Epidermal melanocyte (primary cell): ENCODE results near the gene FOXP2.
"Not testable (repeated sequence)": the region's sequence is repeated elsewhere in the genome, so short reads cannot be mapped to it uniquely, and the experiment has no call there.

Experiments
- DNase-seq: peaks from one replicate; pipeline ENCODE4 v3.0.0; 2011; ENCODE audit warnings: low spot score; ENCODE audit not compliant: insufficient read length

FOXP2 gene

DNA sequence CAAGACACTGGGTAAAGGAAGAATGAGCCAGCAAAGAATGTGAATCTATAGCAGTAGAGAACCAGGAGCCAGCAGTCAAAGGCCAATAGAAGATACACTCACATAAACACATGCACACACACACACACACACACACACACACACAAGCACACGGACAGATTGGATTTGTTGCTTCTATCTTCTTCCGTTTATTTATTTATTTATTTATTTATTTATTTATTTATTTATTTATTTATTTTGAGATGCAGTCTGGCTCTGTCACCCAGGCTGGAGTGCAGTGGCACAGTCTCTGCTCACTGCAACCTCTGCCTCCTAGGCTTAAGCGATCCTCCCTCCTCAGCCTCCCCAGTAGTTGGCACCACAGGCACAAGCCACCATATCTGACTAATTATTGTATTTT, 166.3 kb downstream of the FOXP2 start:
- not testable (repeated sequence) for DNase-seq

DNA sequence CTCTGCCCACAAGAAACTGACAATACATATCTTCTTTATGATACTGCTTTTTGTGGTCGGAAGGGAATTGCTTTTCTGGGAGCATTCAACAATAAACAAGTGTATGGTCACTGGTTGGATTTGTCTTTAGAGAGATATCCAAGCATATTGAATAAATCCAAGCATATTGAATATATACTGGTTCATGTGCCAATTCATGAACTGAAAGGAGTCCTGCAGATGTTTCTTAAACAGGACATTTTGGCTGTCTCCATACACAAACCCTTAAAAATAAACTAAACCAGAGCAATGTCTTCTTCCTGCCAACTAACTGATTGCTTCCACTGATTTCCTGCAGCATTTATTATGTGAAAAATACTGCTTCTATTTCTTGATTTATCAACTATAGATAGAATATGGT, 173.9 kb downstream of the FOXP2 start:
- no peak for DNase-seq

DNA sequence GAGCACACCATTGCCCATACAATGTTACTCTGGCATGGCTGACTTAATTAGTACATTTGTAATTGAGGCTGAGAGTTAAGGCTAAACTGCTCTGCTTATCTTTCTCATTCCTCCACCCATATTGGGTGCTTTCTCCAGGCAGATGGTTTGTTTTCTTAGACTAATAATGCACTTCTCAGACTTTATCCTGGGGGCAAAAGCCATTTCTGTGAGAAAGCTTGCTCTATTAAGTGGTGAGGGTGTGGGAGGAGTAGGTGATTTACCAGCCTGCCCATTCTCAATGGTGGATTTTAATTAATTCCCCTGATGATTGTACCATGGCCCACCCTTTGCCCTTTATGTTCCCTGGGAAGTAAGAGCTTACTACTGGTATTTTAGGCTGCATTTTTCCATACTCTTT, 174.8 kb downstream of the FOXP2 start:
- no peak for DNase-seq

DNA sequence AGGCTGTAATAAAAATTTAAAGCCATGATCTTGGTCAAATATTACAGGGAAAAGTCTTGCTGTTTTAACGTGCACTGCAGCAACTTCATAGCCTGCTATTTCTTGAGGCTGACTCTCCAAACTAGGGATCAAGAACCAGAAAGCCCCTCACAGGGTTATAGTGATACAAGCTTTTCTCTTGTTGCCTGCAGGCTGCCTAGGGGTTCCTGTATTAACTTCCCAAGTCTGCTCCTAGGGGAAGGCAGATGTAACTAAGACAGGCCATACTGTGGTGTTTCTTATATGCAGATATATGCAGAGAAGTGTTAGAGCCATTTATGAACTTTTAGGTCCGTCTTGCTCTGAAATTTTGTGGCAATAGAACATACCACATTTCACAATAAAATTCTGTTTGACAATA, 175.7 kb downstream of the FOXP2 start:
- DNase-seq: no peak

DNA sequence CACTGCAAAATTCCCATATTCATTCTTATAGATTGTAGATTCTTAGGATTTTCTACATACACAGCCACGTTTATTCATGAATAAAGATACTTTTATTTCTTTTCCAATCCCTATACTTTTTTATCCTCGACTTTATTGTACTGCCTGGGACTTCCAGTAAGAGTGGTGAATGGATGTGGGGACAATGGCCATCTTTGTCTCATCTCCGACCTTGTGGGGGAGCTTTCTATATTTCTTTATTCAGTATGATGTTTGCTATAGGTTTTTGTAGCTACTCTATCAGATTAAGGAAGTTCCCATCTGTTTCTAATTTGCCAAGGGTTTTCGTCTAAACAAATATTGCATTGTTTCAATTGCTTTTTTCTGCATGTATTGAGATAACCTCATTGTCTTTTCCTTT, 184.3 kb downstream of the FOXP2 start:
- no peak for DNase-seq

DNA sequence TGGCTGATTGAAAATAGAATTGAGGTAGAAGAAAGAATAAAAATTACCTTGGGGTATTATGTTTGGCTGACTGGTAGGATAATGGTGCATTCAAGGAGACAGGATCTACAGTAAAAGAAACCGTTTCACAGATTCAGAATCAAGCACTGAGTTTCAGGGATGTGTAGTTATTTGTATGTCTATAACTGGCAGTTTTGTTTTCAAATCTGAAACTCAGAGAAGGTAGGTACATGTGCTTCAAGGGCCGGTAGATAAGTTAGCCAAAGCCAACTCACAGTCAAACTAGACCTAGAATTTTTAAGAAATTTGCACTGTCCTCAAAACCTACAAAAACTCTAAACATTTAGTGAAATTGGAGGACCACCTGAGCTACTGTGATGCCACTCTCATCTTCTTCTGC, 191.5 kb downstream of the FOXP2 start:
- DNase-seq: no peak

DNA sequence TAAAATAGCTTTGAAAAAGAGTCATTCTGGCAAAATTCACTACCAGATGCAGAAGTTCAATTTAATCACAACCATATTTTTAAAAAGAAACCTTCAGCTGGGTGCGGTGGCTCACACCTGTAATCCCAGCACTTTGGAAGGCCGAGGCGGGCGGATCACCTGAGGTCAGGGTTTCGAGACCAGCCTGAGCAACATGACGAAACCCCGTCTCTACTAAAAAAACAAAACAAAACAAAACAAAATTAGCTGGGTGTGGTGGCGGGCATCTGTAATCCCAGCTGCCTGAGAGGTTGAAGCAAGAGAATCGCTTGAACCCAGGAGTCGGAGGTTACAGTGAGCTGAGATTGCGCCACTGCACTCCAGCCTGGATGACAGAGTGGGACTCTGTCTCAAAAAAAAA, 194.2 kb downstream of the FOXP2 start:
- DNase-seq: not testable (repeated sequence)

DNA sequence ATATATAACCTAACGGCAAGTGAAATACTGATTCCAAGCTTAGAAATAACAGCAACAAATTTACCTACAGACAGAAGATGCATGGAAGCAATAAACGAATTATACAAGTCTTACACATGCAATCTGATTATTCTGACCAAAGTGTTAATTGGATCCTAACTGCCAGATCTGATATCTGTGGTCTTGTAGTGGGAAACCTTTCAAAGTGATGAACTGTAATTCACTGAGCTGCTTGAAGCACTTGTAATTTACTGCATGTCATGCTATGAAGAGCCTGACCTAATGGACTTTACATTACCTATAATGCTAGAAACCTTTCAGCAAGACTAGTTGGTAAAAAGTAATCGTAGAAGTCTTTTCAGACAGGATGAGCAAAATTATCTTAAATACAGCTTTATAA, 205.6 kb downstream of the FOXP2 start:
- DNase-seq: no peak

DNA sequence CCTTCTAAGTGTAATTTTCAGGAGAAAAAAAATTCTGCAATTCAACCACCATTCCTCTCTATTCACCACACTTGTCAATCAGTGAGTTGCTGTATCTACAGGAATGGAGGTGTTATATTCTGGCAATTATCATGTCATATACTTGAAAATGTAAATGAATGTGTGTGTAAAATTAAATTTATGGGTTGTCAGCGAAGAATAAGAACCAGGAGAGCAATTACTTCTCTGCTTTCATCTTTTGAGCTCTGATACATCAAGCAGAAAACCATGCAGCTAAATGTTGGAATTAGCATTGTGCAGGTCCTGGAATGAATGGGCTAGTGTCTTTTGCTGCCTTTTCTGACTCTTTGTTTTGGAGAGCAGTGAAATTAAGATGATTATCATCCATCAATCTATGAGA, 207.6 kb downstream of the FOXP2 start:
- no peak for DNase-seq

DNA sequence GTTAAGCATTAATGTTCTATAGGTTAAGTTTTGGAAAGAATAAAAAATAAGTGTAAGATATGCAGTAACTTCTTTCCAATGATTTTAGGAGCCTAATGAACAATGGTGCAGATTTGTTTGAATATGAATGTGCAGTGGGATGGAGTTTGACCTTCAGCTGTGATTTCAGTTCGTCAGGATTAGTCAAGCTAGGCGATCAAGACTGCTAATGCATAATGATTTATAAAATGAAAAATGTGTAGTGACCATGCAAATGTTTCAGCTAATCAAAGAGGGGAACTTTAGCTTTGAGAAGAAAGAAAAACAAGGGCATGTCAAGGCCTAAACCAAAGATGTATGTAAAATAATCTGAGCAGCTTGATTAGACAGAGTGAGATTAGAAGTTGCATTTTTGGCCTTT, 208.5 kb downstream of the FOXP2 start:
- no peak for DNase-seq

DNA sequence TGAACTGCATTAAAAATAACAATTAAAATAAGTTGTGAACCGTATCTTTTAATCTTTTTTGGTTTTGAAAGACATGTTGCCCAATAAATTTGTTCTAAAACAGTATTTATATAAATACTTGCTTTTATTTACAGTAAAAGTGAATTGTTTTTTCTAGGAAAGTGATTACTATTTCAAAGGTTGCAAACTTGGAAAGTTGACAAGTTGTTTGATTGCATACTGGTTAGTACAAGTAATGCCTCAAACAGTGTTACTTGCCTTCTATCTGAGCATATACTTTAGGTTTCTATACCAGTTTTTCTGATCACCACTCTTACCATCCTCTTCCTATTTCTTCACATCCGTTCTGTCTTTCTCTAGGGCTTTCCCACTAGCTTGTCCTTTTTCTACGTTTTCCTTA, 212.6 kb downstream of the FOXP2 start:
- DNase-seq: no peak

DNA sequence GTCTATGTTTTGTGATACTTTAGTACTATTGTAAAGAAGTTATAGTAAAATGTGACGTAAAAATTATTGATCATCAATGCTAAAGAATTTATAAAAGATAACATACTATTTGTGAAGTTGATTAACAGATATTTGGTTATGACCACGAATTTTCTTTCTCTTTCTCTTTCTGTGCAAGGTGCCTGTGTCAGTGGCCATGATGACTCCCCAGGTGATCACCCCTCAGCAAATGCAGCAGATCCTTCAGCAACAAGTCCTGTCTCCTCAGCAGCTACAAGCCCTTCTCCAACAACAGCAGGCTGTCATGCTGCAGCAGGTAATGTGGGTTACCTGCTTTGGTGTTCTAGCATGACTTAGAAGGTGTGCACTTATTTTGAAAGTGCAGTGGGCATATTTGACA, 213.7 kb downstream of the FOXP2 start:
- no peak for DNase-seq

DNA sequence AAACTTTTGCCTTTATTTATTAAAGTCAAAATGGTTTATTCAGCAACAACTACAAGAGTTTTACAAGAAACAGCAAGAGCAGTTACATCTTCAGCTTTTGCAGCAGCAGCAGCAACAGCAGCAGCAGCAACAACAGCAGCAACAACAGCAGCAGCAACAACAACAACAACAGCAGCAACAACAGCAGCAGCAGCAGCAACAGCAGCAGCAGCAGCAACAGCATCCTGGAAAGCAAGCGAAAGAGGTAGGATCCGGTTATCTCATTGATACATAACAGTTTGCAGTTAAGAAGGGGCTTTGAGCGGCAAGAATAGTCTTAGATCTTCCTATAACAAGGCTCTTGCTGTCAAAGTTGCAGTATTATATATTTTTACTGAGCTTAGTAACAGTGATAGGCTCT, 215.1 kb downstream of the FOXP2 start:
- DNase-seq: no peak

DNA sequence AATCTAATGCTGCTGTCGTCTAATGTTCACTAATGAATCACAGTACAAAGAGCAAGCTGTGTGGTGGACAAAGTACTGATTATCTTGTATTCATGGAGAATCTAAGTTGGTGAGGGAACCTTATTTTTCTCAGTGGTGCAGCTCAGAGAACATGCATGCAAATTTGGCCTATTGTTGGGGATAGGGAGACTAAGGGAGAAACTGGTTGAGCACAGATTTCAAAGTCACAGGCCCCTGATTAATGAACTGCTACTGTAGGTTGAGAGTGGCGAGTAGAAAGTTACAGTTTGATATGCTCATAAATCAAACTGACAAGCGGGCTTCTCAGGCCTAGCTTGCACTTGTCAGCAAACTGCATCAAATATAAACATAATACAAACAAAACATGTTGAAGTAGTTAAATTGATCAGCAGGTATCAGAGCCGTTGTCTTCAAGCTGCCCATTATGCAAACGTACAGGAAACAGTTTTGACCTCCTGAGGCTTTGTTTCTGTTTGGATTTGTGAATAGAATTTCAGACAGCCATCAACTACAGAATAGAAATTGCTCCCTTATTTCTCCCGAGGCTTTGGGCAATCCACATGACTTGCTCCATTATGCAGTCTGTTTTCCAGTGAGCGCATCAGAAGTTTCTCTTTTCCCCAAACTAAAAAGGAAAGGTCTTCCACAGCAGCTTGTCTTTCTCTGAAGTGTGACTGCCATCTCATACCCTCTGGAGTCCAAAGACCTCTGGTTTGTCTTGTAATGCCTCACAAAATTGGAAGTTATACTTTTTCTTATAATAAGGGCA, 215.8 kb downstream of the FOXP2 start:
- no peak for DNase-seq

DNA sequence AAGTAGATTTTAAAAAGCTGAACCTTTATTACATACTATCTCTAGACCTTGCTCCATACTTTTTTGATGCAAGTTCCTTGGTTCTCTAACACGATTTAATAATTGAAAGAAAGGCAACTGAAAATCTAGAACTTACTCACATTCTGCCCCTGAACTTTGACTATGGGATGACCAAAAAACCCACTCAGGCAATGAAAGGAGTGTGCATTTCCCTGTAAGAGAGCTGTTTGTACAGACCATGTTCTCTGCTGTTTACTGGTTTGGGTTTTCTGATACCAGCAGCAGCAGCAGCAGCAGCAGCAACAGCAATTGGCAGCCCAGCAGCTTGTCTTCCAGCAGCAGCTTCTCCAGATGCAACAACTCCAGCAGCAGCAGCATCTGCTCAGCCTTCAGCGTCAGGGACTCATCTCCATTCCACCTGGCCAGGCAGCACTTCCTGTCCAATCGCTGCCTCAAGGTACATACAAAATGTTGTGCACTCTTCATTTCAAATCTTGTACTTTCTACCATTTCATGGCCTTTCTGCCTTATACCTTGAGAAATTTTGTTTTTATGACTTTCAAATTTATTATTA, 216.7 kb downstream of the FOXP2 start:
- no peak for DNase-seq

DNA sequence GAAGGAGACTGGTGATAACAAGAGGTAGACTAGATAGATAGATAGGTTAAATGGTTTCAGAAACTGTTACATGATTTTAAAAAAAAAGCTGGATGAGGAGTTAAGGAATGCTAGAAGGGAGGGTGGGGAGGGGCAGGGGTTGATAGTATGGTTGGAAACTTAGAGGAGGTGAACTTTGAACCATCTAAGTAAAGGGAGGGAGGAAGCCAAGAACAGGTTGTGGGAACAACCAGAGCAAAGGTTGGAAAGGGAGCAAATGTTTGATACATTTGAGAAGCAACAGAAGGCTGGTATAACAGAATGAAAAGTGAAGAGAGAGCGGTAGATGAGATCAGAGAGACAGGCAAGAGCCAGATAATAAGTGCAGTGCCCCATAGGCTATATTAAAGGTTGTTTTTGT, 224.8 kb downstream of the FOXP2 start:
- DNase-seq: no peak

DNA sequence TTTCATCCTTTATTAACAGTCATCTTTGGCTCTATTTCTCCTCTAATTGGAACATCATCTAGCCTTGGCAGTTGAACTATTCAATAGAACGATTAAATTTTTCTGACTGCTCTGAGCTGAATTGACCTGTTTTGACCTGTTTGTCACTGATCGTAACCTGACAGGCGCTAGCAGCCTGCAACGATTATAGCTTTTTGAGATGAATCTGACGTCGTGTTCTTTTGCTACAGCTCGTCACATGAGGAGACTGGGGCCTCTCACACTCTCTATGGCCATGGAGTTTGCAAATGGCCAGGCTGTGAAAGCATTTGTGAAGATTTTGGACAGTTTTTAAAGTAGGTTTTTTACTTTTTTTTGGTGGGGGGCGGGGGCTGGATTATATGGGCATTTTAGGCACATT, 229.8 kb downstream of the FOXP2 start:
- DNase-seq: no peak

DNA sequence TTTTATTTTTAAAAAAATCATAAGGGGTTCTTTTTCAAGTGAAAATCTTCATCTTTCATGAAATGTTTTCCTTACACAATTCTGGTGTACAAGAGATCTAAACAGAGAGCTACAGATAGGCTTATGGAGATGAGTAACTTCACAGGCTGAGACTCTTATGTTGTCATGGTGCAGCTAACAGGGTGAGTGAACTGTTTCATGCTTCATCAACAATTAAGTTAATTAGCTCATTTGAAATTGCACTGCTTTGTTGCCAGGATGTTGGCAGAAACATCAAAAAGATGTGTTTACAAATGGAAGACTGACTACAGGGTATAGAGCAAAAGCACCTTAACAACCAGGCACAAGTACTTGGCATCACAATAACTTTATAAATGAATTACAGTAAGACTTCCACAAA, 230.8 kb downstream of the FOXP2 start:
- DNase-seq: no peak

DNA sequence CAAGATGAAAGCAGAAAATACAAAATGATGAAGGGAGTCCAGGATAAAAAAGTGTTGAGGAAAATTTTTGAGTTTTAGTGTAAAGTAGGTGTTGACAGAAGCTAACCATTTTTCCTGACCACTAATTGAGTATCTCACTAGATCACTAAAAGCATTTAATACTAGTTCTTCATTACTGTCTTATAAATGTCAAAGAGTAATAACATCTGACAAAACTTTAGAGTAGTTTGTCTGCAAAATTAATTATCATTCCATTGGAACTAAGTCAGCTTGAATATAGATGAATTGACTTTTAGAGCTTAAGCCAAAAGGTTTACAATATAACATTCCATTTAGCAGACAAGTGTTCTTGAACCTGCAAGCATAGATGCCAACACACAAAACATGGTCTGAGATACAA, 232.9 kb downstream of the FOXP2 start:
- DNase-seq: no peak

DNA sequence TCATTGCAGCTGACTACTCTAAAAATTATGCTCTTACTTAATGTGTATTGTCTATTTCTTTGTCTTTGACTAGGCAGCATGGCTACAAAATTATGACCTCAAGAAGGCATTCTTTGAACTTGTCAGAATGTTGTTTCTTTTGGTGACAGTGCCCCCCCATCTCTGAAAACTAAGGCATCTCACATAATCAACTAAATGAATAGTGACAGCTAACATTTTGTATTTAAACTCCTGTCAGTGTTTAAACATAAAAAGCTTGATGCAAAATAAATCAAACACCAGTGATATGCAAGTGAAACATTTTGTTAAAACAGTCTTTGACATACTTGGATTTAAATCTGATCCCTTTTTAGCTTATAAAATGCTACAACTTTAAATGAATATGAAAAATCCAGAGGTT, 233.5 kb downstream of the FOXP2 start:
- DNase-seq: no peak

DNA sequence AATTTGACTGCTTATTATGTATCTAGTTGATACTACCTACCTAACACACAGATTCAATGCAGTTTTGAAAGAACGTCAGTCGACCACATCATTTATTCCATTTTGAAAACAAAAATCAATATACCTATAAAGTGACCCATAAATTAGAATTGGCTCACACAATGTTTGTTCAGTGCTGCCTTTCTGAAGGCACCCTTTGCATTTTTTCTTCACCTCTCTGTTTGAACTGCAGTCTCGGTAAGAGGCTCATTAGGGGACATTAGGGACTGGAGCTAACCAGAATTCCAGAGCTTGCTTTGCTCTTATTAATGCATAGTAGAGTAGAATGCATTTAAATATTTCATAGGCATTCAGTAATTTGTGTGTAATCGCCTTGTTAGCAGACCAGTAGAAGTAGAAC, 234.1 kb downstream of the FOXP2 start:
- no peak for DNase-seq

DNA sequence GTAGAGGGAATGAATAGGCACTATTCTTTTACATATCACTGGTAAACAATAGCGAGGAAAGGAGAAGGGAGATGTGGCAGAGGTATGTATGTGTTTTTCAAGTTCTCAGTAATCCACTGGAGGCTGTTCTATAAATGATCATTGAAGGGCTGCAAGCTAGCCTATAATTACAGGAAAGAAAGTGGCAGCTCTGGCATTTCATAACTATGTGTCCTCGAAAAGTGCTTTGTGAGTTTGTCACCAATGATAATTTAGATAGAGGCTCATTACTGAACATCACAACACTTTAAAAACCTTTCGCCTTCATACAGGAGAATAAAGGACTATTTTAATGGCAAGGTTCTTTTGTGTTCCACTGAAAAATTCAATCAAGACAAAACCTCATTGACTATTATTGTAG, 235.1 kb downstream of the FOXP2 start:
- DNase-seq: no peak

DNA sequence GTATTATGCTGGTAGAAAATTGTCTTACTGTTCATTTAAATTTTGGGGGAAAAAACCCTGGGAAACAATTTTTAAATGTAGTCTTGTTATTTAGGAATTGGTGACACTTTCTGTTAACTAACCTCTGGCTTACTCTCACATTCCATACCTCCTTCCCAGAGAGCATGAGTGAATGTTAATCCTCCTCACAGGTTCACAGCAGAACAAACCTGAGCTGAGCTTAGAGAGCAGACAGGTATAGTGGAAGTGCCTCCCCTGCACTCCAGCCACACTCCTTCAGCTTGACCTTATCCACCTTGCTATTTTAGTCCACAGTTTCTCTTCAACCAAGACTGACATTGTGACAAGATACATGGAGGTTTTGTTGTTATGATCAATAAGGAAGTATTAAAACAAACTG, 235.9 kb downstream of the FOXP2 start:
- no peak for DNase-seq

DNA sequence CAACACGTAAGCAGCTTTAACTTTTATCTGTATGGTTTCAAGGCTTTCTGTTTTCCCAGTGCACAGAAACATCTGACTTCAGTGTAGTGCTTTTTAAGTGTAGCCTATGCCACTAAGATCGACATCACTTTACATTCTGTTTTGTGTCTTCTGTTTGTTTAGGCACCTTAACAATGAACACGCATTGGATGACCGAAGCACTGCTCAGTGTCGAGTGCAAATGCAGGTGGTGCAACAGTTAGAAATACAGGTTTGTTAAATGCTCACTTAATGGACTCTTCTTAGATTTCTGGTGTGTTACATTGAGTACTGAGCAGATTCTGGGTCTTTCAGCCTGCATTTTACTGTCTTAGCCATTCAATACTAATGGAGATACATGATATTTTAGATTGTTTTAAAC, 237.4 kb downstream of the FOXP2 start:
- DNase-seq: no peak
